IMR-90 (cell line): Measurements from ENCODE around the gene PARP12. TPM values are rescaled to one million over a fixed set of nuclear protein-coding genes. Genes with fewer than 3 reads are reported as not detected.

Experiments used
- ATAC-seq: fragments of 200-7000 bp; cut with Tn5 transposase; 2 replicates; pipeline ENCODE4 v1.9.1; 2020; ENCODE audit warnings: low read depth, mild to moderate bottlenecking, moderate library complexity
- BruUV-seq: library from RNA; stranded (reverse); fragments of 400-500 nt; replicated peaks from 2 replicates; lab custom pipeline; 2021; lab: Mats Ljungman, UMichigan
- CTCF ChIA-PET: fragments of 300-600 bp; formaldehyde crosslinking; extraction: SDS; loops from one replicate; lab custom pipeline; 2021; ENCODE audit warnings: antibody characterized with exemption; lab: Yijun Ruan, JAX
- POLR2A ChIA-PET: fragments of 300-600 bp; sonication (Branson Sonifier 250); formaldehyde crosslinking; loops from one replicate; lab custom pipeline; 2022; ENCODE audit warnings: antibody characterized with exemption; ENCODE audit not compliant: unreplicated experiment; lab: Charles Lee
- DNase-seq: peaks from one replicate; pipeline ENCODE4 v3.0.0; 2013
- H2AFZ ChIP-seq: replicated peaks from 2 replicates; pipeline ENCODE3; 2013; ENCODE audit warnings: low read length, mild to moderate bottlenecking; ENCODE audit not compliant: poor library complexity
- H2AK5ac ChIP-seq: 2 replicates; pipeline ENCODE4 v1.6.1; 2013; ENCODE audit warnings: low read depth, low read length, inconsistent platforms
- H2AK9ac ChIP-seq: replicated peaks from 2 replicates; pipeline ENCODE3; 2013; ENCODE audit warnings: mild to moderate bottlenecking, low read depth, low read length, moderate library complexity; ENCODE audit not compliant: poor library complexity
- H2BK120ac ChIP-seq: 2 replicates; pipeline ENCODE4 v1.6.1; 2013; ENCODE audit warnings: low read depth, low read length, inconsistent platforms
- H2BK15ac ChIP-seq: 3 replicates; pipeline ENCODE4 v1.6.1; 2013; ENCODE audit warnings: low read depth, low read length, inconsistent platforms
- H2BK20ac ChIP-seq: 2 replicates; pipeline ENCODE4 v1.6.1; 2013; ENCODE audit warnings: low read depth, mild to moderate bottlenecking, inconsistent platforms, low read length, moderate library complexity
- H2BK5ac ChIP-seq: 2 replicates; pipeline ENCODE4 v1.6.1; 2013; ENCODE audit warnings: mild to moderate bottlenecking, low read depth, low read length, inconsistent platforms; ENCODE audit not compliant: poor library complexity, severe bottlenecking
- H3K14ac ChIP-seq: replicated peaks from 2 replicates; pipeline ENCODE4 v1.6.1; 2013; ENCODE audit warnings: low read depth, low read length, inconsistent platforms
- H3K18ac ChIP-seq: 2 replicates; pipeline ENCODE4 v1.6.1; 2013; ENCODE audit warnings: low read depth, low read length, control low read depth
- H3K23ac ChIP-seq: 2 replicates; pipeline ENCODE4 v1.6.1; 2013; ENCODE audit warnings: low read depth, low read length, inconsistent platforms
- H3K27ac ChIP-seq: 2 replicates; pipeline ENCODE4 v1.5.1; 2013; ENCODE audit warnings: mild to moderate bottlenecking, control low read depth, low read length; ENCODE audit not compliant: insufficient read depth
- H3K27me3 ChIP-seq: 2 replicates; pipeline ENCODE4 v1.6.1; 2013; ENCODE audit warnings: low read length; ENCODE audit not compliant: control insufficient read depth, insufficient read depth
- H3K36me3 ChIP-seq: 2 replicates; pipeline ENCODE4 v1.6.1; 2013; ENCODE audit warnings: low read length, mixed read lengths; ENCODE audit not compliant: control insufficient read depth, insufficient read depth
- H3K4ac ChIP-seq: 2 replicates; pipeline ENCODE4 v1.6.1; 2013; ENCODE audit warnings: low read depth, low read length, inconsistent platforms
- H3K4me1 ChIP-seq: 2 replicates; pipeline ENCODE4 v1.6.1; 2013; ENCODE audit warnings: low read length, mixed read lengths; ENCODE audit not compliant: control insufficient read depth, insufficient read depth
- H3K4me2 ChIP-seq: 2 replicates; pipeline ENCODE4 v1.6.1; 2013; ENCODE audit warnings: low read depth, mild to moderate bottlenecking, control low read depth, low read length, moderate library complexity
- H3K4me3 ChIP-seq: 2 replicates; pipeline ENCODE4 v1.5.1; 2013; ENCODE audit warnings: low read depth, mild to moderate bottlenecking, control low read depth, low read length, moderate library complexity; ENCODE audit not compliant: insufficient read depth
- H3K56ac ChIP-seq: 2 replicates; pipeline ENCODE4 v1.6.1; 2013; ENCODE audit warnings: low read length, inconsistent platforms; ENCODE audit not compliant: insufficient read depth; ENCODE audit errors: extremely low read depth
- H3K79me1 ChIP-seq, 2 experiments: 2 replicates each; pipeline ENCODE4 v1.6.1; 2013; ENCODE audit warnings: low read length in 2 of 2, inconsistent platforms in 1 of 2, low read depth in 1 of 2
- H3K9ac ChIP-seq: 2 replicates; pipeline ENCODE4 v1.6.1; 2013; ENCODE audit warnings: low read depth, low read length, control low read depth
- H3K9me1 ChIP-seq: 2 replicates; pipeline ENCODE4 v1.6.1; 2013; ENCODE audit warnings: low read length, inconsistent platforms; ENCODE audit not compliant: insufficient read depth
- H3K9me3 ChIP-seq: 2 replicates; pipeline ENCODE4 v1.6.1; 2013; ENCODE audit warnings: low read length; ENCODE audit not compliant: control insufficient read depth, insufficient read depth
- H4K20me1 ChIP-seq: 2 replicates; pipeline ENCODE4 v1.6.1; 2013; ENCODE audit warnings: low read length, inconsistent platforms; ENCODE audit not compliant: insufficient read depth
- H4K5ac ChIP-seq: 2 replicates; pipeline ENCODE4 v1.6.1; 2013; ENCODE audit warnings: mild to moderate bottlenecking, low read depth, low read length, control low read depth
- H4K8ac ChIP-seq, 2 experiments: 2 replicates each; pipeline ENCODE4 v1.6.1; 2013; ENCODE audit warnings: low read depth in 2 of 2, low read length in 2 of 2, control low read depth in 1 of 2, inconsistent platforms in 1 of 2
- H4K91ac ChIP-seq: 2 replicates; pipeline ENCODE4 v1.6.1; 2013; ENCODE audit warnings: low read depth, low read length, inconsistent platforms; ENCODE audit not compliant: insufficient read depth
- BHLHE40 ChIP-seq: fragments of 150-350 bp; IDR thresholded peaks from 2 replicates; pipeline ENCODE4 v1.6.1; 2016; ENCODE audit warnings: mild to moderate bottlenecking, low read depth, low read length
- CEBPB ChIP-seq: IDR thresholded peaks from 2 replicates; pipeline ENCODE4 v1.6.1; 2012; ENCODE audit warnings: low read depth, low read length, improper control_type of control experiment
- CHD1 ChIP-seq: IDR thresholded peaks from 2 replicates; pipeline ENCODE4 v1.6.1; 2012; ENCODE audit warnings: low read depth, low read length, improper control_type of control experiment
- MAFK ChIP-seq: IDR thresholded peaks from 2 replicates; pipeline ENCODE4 v1.6.1; 2012; ENCODE audit warnings: low read depth, low read length, improper control_type of control experiment
- WGBS, 2 experiments: methylation state at CpG; one replicate each; pipeline versions ENCODE4 v1.1.5 to v1.1.7; 2013; ENCODE audit warnings: missing lambda C conversion rate in 2 of 2; ENCODE audit not compliant: insufficient read length in 1 of 2; ENCODE audit errors: extremely low coverage in 2 of 2; 5-methylcytosine and 5-hydroxymethylcytosine counted together
- dilution Hi-C: fragments of 300-500 bp; cut with HindIII; formaldehyde crosslinking; loops from one replicate; pipeline ENCODE4 v1.14.3; 2018; ENCODE audit warnings: low sequenced_read_pairs; ENCODE audit not compliant: unreplicated experiment
- in situ Hi-C: fragments of 300-500 bp; cut with MboI; formaldehyde crosslinking; loops from 3 replicates; pipeline ENCODE4 v1.14.3; 2019; ENCODE audit warnings: low sequenced_read_pairs, inconsistent platforms, mixed read lengths
- intact Hi-C: fragments of 100-400 bp; cut with micrococcal nuclease; formaldehyde crosslinking; loops from 2 replicates; pipeline ENCODE4 v1.10.0; 2022
- polyA plus RNA-seq, 3 experiments: library from polyadenylated mRNA; depleted of rRNA; stranded (reverse); fragments of >200 nt; gene quantifications; 2 replicates each; pipeline ENCODE4 v1.2.3, GENCODE V29; 2012; ENCODE audit warnings: low replicate concordance in 1 of 3
- total RNA-seq: library from RNA; depleted of rRNA; stranded (reverse); fragments of >200 nt; gene quantifications from 2 replicates; pipeline ENCODE4 v1.2.3, GENCODE V29; 2012

Gene PARP12
- total and polyA plus RNA-seq, 2 of the 4 experiments (the other 2 are of a cell fraction), result 7.2 to 11.3 TPM

GRCh38 chr7:139998572-139998971 is 64.2 kb downstream of the PARP12 start:
- Histone ChIP-seq H2AK9ac (no peak overlapping the region), H3K4me3 (no peak overlapping the region), H4K20me1 (peaks cover 4% of the 10 kb centered on the region; the same call in 1 of the 2 replicates), H3K9ac (no peak overlapping the region), H3K56ac (no peak overlapping the region), H3K4me1 (peaks cover 19% of the 10 kb centered on the region), H2AK5ac (no peak overlapping the region), H3K9me3 (no peaks in the 10 kb centered on the region), H3K36me3 (no peaks in the 10 kb centered on the region), H3K9me1 (peaks cover 15% of the 10 kb centered on the region), H3K4ac (no peak overlapping the region), H3K14ac (no peak overlapping the region), H3K23ac (no peak overlapping the region), H3K79me1 (peaks cover 0 to 3% of the 10 kb centered on the region in 2 experiments; a peak in 1 of 4 replicates), H2BK5ac (no peak overlapping the region), H2BK15ac (no peak overlapping the region), H3K18ac (no peak overlapping the region), H3K27ac (no peak overlapping the region), H3K27me3 (no peaks in the 10 kb centered on the region), H4K91ac (no peak overlapping the region), H4K5ac (no peak overlapping the region), H3K4me2 (no peak overlapping the region), H4K8ac (no peak overlapping the region), H2BK20ac (no peak overlapping the region; the same call in 1 of the 2 replicates), H2BK120ac (no peak overlapping the region), H2AFZ (no peak overlapping the region)
- ATAC-seq, result no peak
- no TSS peak for BruUV-seq
- dilution Hi-C loops, result no loop called here
- in situ Hi-C loops, result no loop called here
- TF ChIP-seq BHLHE40 (no peak), MAFK (no peak), CEBPB (no peak), CHD1 (no peak)
- WGBS, 2 experiments, result 100% methylated on average over 1 of the region's 4 CpGs; no CpG with 5 or more reads in 1 of the 2 experiments
- ChIA-PET POLR2A (no interaction called here), CTCF (no interaction called here)
- DNase-seq, result no peak
- intact Hi-C loops, result loop anchor here (5.0 kb wide), 1 partner anchor 171 kb away; the partner anchor contains the start of gene TBXAS1
